HTERT RPE-1 (cell line): ENCODE results near the gene WASHC4.
"Not testable (repeated sequence)": the region's sequence is repeated elsewhere in the genome, so short reads cannot be mapped to it uniquely, and the experiment has no call there.

Source experiments
- in situ Hi-C: fragments of 300-500 bp; cut with MboI; formaldehyde crosslinking; loops from 4 replicates; pipeline ENCODE4 v1.14.3; 2020; ENCODE audit warnings: low sequenced_read_pairs

The WASHC4 gene

DNA sequence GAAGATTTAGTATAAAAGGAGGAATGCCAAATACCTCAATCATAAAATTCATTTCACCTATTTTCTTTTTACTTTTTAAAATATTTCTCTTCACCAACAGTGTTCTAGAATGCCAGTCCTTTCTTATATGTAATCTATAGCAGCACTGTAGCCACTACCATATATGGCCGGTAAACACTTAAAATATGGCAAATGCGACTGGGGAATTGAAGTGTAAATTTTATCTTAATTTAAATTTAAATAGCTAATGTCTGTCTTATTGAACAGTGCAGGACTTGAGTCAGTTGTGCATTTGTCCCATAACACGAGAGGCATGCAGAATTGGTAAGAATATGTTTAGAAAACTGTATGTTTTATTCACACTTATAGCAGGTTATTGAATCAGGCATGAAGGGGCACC, 50.1 kb downstream of the WASHC4 start:
- in situ Hi-C loops, result no loop called here

DNA sequence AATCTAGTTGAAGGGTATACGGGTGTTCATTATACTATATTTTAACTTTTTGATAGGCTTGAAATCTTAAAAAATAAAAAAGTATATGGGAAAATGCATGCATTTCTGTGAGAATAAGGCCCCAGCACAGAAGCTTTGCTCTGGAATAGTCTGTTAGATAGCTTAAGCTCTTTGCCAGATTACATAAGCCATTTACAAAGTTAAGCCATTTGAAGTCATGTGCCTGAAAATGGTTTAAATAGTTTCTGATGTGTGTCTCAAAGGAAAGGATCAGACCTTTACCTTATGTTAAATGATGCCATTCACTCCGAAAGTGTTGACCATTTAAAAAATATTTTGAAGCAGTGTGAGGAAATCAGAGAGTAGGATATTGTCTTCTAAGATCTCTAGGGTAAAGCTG, 51.3 kb downstream of the WASHC4 start:
- in situ Hi-C loops, result no loop called here

DNA sequence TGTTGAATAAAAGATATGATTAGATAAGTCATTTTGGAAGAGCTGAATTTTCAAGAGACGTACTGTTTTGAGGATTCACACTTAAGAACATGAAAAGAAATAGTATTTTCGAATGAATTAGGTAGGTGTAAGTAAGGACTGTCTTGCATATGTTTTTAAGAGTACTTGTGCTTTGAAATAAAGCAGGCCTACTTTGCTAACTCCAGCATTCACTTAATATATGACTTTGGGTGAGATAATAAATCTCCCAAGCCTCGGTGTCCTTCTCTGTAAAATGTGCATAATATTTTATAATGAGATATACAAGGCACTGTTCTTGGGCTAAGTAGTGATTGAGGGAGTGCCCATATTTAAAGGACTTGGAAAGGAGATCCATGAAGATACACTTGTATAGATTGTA, 54.6 kb downstream of the WASHC4 start:
- in situ Hi-C loops, result no loop called here

DNA sequence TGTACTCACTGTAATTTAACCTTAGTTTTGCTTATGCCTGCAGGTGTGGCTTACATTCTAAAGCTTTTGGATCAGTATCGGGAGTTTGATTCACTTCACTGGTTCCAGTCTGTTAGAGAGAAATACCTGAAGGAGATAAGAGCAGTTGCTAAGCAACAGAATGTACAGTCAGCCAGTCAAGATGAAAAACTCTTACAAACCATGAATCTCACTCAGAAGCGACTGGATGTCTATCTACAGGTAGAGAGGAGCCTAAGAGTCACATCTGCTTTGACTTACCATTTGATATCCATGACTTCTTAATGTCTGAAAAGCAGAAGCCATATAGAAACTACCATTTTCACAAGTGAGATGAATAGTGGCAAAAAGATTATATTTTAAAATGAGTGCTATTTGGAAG, 56.5 kb downstream of the WASHC4 start:
- in situ Hi-C loops, result no loop called here

DNA sequence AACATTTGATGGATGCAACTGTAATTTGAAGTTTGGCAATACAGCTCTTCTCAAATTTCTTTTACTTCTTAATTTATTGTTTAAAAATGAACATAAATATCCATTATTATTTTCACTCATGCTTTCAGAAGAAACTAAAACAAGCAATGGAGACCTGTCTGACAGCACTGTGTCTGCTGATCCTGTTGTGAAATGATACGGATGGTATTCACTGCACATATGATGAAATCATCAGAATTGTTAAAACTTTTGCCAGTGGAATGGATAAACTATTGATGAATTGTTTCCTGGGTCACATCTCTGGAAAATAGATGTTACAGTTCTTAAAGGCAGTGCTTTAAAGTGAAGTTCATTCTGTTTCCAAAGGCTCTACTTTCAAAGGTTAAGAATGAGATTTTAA, 59.2 kb downstream of the WASHC4 start:
- in situ Hi-C loops, result no loop called here

DNA sequence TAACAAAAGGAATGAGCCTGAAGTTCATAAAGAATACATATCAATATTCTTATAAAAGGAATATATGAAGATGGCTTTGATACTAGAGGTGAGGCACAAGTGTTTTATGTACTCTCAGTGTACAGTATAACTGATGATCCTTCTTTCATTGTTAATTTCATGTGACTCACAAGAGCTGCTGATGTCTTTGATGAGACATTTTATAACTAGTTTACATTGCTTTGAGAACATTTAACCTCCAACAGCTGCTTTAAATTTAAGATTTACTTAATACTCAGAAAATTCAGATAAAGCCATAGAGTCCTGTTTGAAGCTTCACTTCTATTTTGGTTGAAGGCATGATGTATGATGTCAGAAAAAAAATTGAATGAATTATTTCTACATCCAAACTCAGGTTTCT, 59.8 kb downstream of the WASHC4 start:
- in situ Hi-C loops, result no loop called here

DNA sequence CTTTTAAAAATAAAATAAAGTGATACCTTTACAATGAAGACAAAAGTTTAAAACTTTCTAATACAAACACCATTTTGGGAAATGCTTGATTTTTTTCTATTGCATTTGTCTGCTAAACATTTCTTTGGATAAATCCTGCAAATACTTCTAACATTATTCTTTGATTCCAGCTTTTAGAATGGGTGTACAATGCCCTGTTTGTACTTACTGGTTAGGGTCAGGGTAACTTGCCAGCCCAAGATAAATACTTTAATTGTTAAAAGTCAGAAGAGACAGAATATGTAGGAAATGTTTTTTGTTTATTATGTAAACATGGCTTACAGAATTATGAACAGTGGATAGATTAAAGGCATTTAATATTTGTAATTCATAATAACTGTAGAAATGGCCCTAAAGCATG, 60.5 kb downstream of the WASHC4 start:
- in situ Hi-C loops, result no loop called here

DNA sequence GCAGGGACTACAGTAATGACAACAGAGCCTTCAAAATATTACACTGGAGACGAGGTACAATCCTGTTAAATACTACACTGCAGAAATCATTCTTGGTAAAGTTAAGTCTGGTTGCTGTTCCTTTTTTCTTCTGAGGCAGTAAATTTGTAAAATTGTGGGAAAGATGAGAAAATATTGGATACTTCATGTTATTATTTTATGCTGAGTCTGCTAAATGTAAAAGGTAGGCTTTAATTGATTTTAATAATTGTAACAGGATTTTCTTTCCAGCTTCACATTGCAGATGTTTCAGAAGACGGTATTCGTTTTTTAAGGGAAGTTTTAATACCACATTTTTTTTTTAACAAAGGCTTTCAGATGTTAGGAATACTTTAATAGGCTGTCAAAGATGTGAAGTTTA, 62.6 kb downstream of the WASHC4 start:
- in situ Hi-C loops, result no loop called here

DNA sequence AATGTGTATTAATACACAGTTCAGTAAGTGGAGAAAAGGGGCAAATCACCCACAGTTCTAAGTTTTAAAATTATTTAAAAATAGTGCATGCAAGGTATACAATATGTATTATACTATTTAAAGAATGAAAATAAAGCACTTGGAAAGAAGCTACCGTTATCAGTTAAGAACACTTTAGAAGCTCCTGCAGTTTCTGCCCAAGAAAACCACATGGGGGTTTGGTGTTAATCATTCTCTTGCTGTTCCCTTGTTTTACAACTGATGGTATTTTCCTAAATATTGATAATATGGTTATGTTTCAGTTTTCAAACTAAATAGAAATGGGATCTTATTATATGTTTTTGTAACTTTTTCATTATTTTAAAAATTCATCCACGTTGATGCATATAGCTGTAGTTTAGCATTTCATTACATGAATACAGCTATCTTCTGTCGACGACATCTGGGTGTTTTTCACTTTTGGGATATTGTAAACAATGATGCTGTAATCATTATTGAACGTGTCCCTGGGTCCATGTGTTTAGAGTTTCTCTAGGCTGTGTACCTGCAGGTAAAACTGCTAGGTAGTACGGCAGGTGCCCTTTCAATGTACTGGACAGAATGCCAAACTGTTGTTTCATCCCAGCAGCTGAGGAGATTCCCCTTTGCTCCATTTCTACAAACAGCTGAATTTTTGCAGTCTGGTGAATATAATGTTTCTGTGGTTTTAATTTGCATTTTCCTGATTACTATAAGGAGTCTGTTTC, 64.3 kb downstream of the WASHC4 start:
- in situ Hi-C loops, result no loop called here

DNA sequence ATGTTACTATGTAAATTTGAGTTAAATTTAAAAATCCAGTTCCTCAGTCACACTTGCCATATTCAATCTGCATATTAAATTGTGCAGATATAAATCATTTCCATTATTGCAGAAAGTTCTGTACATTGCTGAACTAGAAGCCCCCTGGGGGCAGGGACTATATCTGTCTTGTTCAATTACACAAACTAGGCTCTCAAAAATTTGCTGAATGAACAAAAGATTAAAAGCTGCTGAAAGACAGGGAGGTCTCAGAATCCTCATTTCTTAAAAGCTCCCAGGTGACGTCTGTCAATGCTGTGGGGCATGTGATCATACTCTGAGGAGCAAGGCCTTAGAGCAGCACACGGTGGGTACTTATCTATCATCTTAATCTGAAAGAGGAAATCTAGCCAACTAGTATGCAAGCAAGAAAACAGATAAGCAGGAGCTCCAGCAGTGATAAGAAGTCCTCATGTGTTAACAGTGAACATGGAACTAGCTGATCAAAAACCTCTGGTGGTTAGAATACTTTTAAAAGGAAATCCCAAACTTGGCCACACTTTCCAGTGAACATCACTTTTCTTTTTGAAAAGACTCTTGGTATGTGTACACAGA, 68.0 kb downstream of the WASHC4 start:
- in situ Hi-C loops, result no loop called here

DNA sequence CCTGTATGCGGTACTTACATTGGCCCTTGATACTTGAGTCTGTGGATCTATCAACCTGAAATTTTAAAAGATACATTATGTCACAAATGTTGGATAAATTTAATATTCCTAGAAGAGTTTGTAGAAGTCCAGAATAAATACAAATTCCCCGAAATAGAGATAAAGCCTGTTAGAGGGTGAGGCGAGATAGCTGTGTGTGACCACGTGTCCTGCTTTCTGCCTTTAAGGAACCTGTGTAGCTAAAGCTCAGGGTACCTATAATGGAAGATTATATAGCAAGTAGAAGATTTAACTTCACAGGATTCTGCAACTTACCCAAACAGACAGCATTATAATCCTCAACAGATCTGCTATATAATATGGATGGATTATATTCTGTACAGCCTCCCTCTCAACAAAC, 69.7 kb downstream of the WASHC4 start:
- in situ Hi-C loops, result no loop called here

DNA sequence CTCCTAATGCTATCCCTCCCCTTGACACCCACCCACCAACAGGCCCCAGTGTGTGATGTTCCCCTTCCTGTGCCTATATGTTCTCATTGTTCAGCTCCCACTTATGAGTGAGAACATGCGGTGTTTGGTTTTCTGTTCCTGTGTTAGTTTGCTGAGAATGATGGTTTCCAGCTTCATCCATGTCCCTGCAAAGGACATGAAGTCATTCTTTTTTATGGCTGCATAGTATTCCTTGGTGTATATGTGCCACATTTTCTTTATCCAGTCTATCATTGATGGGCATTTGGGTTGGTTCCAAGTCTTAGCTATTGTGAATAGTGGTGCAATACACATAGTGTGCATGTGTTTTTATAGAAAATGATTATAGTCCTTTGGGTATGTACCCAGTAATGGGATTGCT, 71.6 kb downstream of the WASHC4 start:
- in situ Hi-C loops, result not testable (repeated sequence)

DNA sequence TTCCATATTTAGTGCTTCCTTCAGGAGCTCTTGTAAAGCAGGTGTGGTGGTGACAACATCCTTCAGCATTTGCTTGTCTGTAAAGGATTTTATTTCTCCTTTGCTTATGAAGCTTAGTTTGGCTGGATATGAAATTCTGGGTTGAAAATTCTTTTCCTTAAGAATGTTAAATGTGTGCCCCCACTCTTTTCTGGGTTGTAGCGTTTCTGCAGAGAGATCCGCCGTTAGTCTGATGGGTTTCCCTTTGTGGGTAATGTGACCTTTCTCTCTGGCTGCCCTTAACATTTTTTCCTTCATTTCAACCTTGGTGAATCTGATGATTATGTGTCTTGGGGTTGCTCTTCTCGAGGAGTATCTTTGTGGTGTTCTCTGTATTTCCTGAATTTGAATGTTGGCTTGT, 75.9 kb downstream of the WASHC4 start:
- in situ Hi-C loops, result not testable (repeated sequence)

DNA sequence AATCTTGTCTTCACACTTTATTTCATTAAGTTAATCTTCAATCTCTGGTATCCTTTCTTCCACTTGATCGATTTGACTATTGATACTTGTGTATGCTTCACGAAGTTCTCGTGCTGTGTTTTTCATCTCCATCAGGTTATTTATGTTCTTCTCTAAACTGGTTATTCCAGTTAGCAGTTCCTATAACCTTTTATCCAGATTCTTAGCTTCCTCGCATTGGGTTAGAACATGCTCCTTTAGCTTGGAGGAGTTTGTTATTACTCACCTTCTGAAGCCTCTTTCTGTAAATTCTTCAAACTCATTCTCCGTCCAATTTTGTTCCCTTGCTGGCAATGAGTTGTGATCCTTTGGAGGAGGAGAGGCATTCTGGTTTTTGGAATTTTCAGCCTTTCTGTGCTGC, 76.4 kb downstream of the WASHC4 start:
- in situ Hi-C loops, result not testable (repeated sequence)

DNA sequence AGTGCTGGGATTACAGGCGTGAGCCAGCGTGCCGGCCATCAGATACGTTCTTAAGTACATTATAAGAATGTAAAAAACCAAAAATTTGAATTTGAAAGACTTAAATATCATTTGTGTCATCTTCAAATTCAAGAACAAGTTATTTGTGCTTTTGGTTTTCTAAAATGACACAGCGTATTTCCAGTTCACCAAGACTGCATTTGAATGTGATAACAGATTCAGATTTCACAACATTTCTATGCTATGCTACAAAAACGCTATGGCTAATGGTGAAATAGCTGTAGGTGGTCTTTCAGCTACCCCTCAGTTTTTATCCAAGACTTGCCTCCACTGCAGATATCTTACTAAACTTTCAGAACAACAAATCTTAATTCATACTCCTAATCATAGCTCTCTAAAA, 81.8 kb downstream of the WASHC4 start:
- in situ Hi-C loops, result no loop called here

DNA sequence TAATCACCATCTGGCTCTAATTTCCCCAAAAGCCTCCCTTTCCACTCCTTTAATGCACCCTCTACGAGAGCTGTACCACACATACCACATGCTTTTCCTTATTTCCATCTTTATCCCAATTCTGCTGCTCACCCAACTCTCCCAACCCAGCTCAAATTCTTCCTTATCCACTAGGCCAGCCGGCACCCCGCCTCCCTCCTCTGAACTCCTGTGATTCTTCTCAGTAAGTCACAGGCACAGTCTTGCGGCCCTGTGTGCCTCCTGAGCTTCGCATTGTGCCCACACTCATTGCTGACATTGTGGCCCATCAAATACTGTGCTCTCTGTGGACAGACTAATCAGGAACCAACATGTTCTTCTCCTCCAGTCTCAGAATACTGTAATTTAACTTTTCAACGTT, 83.0 kb downstream of the WASHC4 start:
- in situ Hi-C loops, result no loop called here

DNA sequence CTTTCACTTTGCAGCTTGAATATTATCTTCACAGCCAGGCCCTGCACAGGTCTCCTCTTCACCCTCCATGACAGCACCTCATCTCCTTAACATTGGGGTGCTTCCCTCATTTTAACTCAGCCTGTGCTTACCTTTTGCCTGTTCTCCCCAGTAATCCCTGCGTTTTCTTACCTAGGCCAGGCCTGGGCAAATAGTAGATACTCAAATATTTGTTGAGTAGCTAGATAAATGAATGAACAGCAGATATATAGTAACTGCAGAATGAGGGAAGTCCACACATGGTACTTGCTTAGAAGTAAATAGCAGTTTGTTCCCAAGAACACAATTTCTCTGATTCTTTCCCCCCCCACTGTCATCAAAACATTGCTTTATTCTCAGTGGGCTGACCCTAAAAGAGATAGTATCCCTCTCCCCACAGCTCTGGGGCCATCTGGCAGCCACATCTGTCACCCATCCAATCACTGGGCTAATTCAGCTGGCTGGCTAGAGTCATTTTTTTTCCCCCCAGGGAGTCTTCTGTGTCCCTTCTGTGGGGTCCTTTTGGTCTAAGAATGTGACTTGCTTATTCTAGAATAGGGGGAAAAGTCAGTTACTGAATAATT, 85.2 kb downstream of the WASHC4 start:
- in situ Hi-C loops, result no loop called here

DNA sequence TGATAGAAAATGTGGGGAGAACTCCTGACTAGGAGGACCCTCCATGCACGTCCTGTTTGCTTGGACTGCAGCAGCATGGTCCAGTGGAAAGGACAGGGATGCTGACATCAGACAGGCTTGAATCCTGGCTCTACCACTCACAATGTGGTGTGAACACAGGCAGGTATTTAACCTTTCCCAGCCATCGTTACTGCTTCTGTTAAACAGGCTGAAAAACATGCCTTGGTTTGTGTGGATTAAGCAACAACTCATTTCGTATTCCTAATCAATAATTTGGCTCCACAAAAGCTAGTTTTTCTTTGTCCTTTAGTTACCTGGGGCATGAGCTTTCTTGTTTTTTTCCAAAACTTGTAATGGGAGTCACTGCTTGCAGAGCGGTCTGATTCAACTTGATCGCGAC, 87.4 kb downstream of the WASHC4 start:
- in situ Hi-C loops, result no loop called here

DNA sequence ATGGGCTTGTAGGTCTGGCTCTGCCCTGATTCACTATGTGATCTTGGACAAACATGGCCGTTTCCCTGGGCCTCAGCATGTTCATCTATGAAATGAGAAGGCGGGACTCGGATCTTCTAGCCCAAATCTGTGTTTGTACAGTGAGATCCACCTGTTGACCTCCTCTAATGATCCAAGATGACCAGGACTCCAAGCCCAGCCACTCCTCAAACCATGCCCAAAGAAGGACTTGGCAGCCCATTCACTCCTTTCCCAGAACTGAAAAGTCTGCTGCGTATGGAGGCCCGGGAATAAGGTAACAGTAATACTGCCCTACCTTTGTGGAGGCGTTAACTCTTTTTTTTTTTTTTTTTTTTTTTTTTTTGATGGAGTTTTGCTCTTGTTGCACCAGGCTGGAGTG, 88.6 kb downstream of the WASHC4 start:
- in situ Hi-C loops, result no loop called here

DNA sequence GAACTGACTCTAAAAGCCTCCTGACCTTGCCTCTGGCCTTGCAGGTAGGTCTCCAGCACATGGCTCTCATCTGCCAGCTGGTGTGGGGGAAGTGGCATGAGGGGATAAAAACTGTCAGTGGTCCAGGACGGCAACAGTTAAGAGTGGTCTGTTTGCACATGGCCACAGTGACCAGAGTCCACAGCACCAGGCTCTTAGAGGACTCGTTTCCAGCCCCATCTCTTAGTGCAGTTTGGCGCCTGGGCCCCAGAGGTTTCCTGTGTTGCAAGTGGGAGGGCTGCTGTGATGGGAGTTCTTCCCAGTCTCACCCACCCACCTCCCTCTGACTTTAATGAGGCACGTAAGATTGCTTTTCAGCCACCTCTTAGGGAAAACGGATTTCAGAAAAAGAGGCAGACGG, 91.4 kb downstream of the WASHC4 start:
- in situ Hi-C loops, result no loop called here

DNA sequence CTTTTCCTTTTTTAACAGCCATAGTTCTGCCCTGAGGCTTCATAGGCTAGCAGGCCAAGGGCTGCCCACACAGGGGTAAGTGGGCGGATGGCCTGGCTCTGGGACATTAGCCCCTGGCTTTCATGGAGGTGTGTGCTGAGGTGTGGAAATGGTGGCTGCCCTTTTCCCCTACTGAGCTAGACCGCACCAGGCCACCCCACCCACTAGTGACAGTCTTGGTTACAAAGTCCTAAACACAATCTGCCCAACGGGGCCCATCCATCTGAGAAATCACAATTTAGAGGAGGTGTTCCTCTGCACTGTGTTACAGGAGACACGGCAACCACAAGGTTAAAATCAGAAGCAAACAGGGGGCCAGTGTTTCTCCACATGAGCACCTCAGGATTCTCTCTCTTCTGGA, 92.9 kb downstream of the WASHC4 start:
- in situ Hi-C loops, result no loop called here

DNA sequence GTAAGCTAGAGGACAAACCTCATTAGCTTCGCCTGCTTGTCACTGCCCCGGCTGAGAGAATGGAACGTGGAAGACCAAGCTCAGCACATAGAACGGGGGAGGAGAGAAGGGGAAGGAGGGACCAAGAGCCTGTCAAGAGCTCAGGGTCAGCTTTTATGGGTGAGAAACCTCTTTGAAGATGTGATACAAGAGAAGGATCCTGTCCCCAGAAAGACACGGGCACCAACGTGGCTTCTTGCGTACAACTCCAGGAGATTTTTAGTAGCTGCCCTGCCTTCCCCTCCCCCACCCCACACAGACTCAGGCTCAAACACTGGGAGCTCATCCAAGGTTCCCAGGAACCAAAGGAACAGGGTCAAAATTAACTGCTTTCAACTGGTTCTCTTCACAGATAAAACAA, 93.8 kb downstream of the WASHC4 start:
- in situ Hi-C loops, result no loop called here

DNA sequence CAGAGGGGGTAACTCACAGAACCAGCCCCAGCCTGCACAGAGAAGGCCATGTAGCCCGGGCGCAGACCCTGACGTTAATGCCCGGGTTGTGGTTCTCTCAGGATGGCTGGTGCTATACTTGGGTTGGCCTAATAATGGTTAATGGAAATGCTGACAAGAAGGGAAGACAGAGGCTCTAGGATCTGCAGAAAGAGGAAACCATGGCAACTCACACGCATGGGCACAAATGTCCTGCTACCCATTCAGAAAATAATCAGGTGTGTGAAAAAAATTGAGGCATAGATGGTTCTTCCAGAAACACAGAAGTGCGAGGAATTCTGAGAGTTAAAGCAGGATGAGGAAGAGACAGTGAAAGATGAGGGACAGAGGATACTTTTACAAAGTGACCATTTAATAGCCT, 94.7 kb downstream of the WASHC4 start:
- in situ Hi-C loops, result no loop called here
